Measurements from ENCODE around the gene MAOB. TPM values are rescaled to one million over a fixed set of nuclear protein-coding genes. Genes with fewer than 3 reads are reported as not detected.

Gene MAOB
- total and polyA plus RNA-seq, 2 donors (not counting 1 experiment from before 2014, with no cell fraction given): 3.8 to 4.6 TPM

- DNase-seq (ENCODE audit: low read depth in 2 of 2): no peak
- H3K4me1 ChIP-seq (ENCODE audit: control insufficient read depth, extremely low read depth, insufficient read depth, low read length): no peaks in the 10 kb centered on the region
- no peaks in the 10 kb centered on the region for H3K27me3 ChIP-seq (ENCODE audit: control insufficient read depth, insufficient read depth, low read length)
- H3K4me3 ChIP-seq (replicated peaks in 1 of 4; ENCODE audit: control extremely low read depth in 1 of 4, insufficient read depth in 1 of 4, low read depth in 3 of 4, low read length in 4 of 4): no peak overlapping the region
- H3K4me2 ChIP-seq (ENCODE audit: extremely low read depth, insufficient read depth, low read length): no peak overlapping the region
- H4K20me1 ChIP-seq (ENCODE audit: control insufficient read depth, extremely low read depth, insufficient read depth, low read length): no peaks in the 10 kb centered on the region
- no peak overlapping the region for H3K27ac ChIP-seq (ENCODE audit: insufficient read depth, low read length)
- H3K9me3 ChIP-seq (ENCODE audit: control insufficient read depth, insufficient read depth, low read depth, low read length): no peaks in the 10 kb centered on the region
- no peak overlapping the region for H3K9ac ChIP-seq (ENCODE audit: insufficient read depth, low read length)
- no peaks in the 10 kb centered on the region for H3K79me2 ChIP-seq (ENCODE audit: control insufficient read depth, insufficient read depth, low read length)
- no peak for TF ChIP-seq EZH2 (IDR thresholded peaks at IDR 0.05; ENCODE audit: low read length, missing control alignments)
- TF ChIP-seq CTCF (conservative IDR thresholded peaks at IDR 0.05 in 1 of 2, IDR thresholded peaks at IDR 0.05 in 1 of 2; ENCODE audit: low read depth in 1 of 2, low read length in 2 of 2): no peak
- H2AFZ ChIP-seq (ENCODE audit: low read length): no peak overlapping the region
- H3K36me3 ChIP-seq (ENCODE audit: control insufficient read depth, insufficient read depth, low read length): no peaks in the 10 kb centered on the region
Observed at GRCh38 chrX:43847352-43847751, 34.9 kb downstream of the MAOB start.

GRCh38 chrX:43846558-43846957 lies 35.7 kb downstream of the MAOB start:
- no peak overlapping the region for H3K9ac ChIP-seq (ENCODE audit: insufficient read depth, low read length)
- no peaks in the 10 kb centered on the region for H3K4me1 ChIP-seq (ENCODE audit: control insufficient read depth, extremely low read depth, insufficient read depth, low read length)
- H3K36me3 ChIP-seq (ENCODE audit: control insufficient read depth, insufficient read depth, low read length): no peaks in the 10 kb centered on the region
- H3K27ac ChIP-seq (ENCODE audit: insufficient read depth, low read length): no peak overlapping the region
- DNase-seq (ENCODE audit: low read depth in 2 of 2): no peak
- no peaks in the 10 kb centered on the region for H3K79me2 ChIP-seq (ENCODE audit: control insufficient read depth, insufficient read depth, low read length)
- no peak overlapping the region for H2AFZ ChIP-seq (ENCODE audit: low read length)
- H4K20me1 ChIP-seq (ENCODE audit: control insufficient read depth, extremely low read depth, insufficient read depth, low read length): no peaks in the 10 kb centered on the region
- no peak overlapping the region for H3K4me3 ChIP-seq (replicated peaks in 1 of 4; ENCODE audit: control extremely low read depth in 1 of 4, insufficient read depth in 1 of 4, low read depth in 3 of 4, low read length in 4 of 4)
- no peaks in the 10 kb centered on the region for H3K27me3 ChIP-seq (ENCODE audit: control insufficient read depth, insufficient read depth, low read length)
- H3K4me2 ChIP-seq (ENCODE audit: extremely low read depth, insufficient read depth, low read length): no peak overlapping the region
- TF ChIP-seq EZH2 (IDR thresholded peaks at IDR 0.05; ENCODE audit: low read length, missing control alignments): no peak
- no peak for TF ChIP-seq CTCF (conservative IDR thresholded peaks at IDR 0.05 in 1 of 2, IDR thresholded peaks at IDR 0.05 in 1 of 2; ENCODE audit: low read depth in 1 of 2, low read length in 2 of 2)
- no peaks in the 10 kb centered on the region for H3K9me3 ChIP-seq (ENCODE audit: control insufficient read depth, insufficient read depth, low read depth, low read length)

- no peak overlapping the region for H3K4me3 ChIP-seq (replicated peaks in 1 of 4; ENCODE audit: control extremely low read depth in 1 of 4, insufficient read depth in 1 of 4, low read depth in 3 of 4, low read length in 4 of 4)
- no peak overlapping the region for H2AFZ ChIP-seq (ENCODE audit: low read length)
- DNase-seq (ENCODE audit: low read depth in 2 of 2): no peak
- H3K79me2 ChIP-seq (ENCODE audit: control insufficient read depth, insufficient read depth, low read length): no peaks in the 10 kb centered on the region
- no peaks in the 10 kb centered on the region for H3K27me3 ChIP-seq (ENCODE audit: control insufficient read depth, insufficient read depth, low read length)
- no peaks in the 10 kb centered on the region for H3K36me3 ChIP-seq (ENCODE audit: control insufficient read depth, insufficient read depth, low read length)
- H4K20me1 ChIP-seq (ENCODE audit: control insufficient read depth, extremely low read depth, insufficient read depth, low read length): no peaks in the 10 kb centered on the region
- TF ChIP-seq EZH2 (IDR thresholded peaks at IDR 0.05; ENCODE audit: low read length, missing control alignments) (no peak), CTCF (conservative IDR thresholded peaks at IDR 0.05 in 1 of 2, IDR thresholded peaks at IDR 0.05 in 1 of 2; ENCODE audit: low read depth in 1 of 2, low read length in 2 of 2) (no peak)
- no peak overlapping the region for H3K27ac ChIP-seq (ENCODE audit: insufficient read depth, low read length)
- no peaks in the 10 kb centered on the region for H3K9me3 ChIP-seq (ENCODE audit: control insufficient read depth, insufficient read depth, low read depth, low read length)
- H3K4me1 ChIP-seq (ENCODE audit: control insufficient read depth, extremely low read depth, insufficient read depth, low read length): no peaks in the 10 kb centered on the region
- no peak overlapping the region for H3K4me2 ChIP-seq (ENCODE audit: extremely low read depth, insufficient read depth, low read length)
- H3K9ac ChIP-seq (ENCODE audit: insufficient read depth, low read length): no peak overlapping the region
Observed at GRCh38 chrX:43845776-43846175, 36.5 kb downstream of the MAOB start.

All from fibroblast of lung (primary cell).